HEK293 (cell line): ENCODE measurements around the gene TNNC2.

ENCODE experiments used
- CTCF ChIA-PET: fragments of 350-600 bp; formaldehyde crosslinking; extraction: SDS; loops from one replicate; lab custom pipeline; 2021; ENCODE audit warnings: antibody characterized with exemption; lab: Yijun Ruan, JAX
- POLR2A ChIA-PET: fragments of 300-600 bp; formaldehyde crosslinking; extraction: SDS; loops from one replicate; lab custom pipeline; 2020; ENCODE audit warnings: antibody characterized with exemption, inconsistent platforms; lab: Yijun Ruan, JAX
- H3K27ac ChIP-seq: fragments of 200-500 bp; sonication (Bioruptor generic); 2 replicates; pipeline ENCODE4 v1.5.1; 2014; ENCODE audit warnings: low read depth, low read length, control low read depth, inconsistent platforms; ENCODE audit errors: extremely low read depth
- H3K36me3 ChIP-seq, 2 experiments: fragments of 200-500 bp in 1 of 2; sonication (Bioruptor generic) in 1 of 2; 1 replicate in 1 of 2; 2 replicates in 1 of 2; pipeline ENCODE4 v1.5.1; 2014 to 2017; ENCODE audit warnings: inconsistent platforms in 2 of 2, low read length in 2 of 2; ENCODE audit not compliant: control insufficient read depth in 2 of 2, insufficient read depth in 1 of 2
- H3K4me1 ChIP-seq: fragments of 200-500 bp; sonication (Bioruptor generic); 2 replicates; pipeline ENCODE4 v1.5.1; 2014; ENCODE audit warnings: mild to moderate bottlenecking, low read length, inconsistent platforms; ENCODE audit not compliant: control insufficient read depth, insufficient read depth
- H3K4me3 ChIP-seq: 2 replicates; pipeline ENCODE4 v1.5.1; 2011; ENCODE audit warnings: low read depth, mild to moderate bottlenecking, control low read depth, low read length, moderate library complexity
- H3K9me3 ChIP-seq: fragments of 200-500 bp; sonication (Bioruptor generic); 2 replicates; pipeline ENCODE4 v1.5.1; 2014; ENCODE audit warnings: low read depth, low read length, inconsistent platforms; ENCODE audit not compliant: control insufficient read depth, insufficient read depth
- ATF2 ChIP-seq: fragments of 450-650 bp; formaldehyde crosslinking; IDR thresholded peaks from 2 replicates; pipeline ENCODE4 v1.5.1; 2016; ENCODE audit warnings: missing biosample characterization, missing genetic modification characterization, low read depth
- ELK4 ChIP-seq: IDR thresholded peaks from 2 replicates; pipeline ENCODE4 v1.6.1; 2011; ENCODE audit warnings: mild to moderate bottlenecking, low read depth, low read length, borderline replicate concordance
- IKZF3 ChIP-seq: fragments of 450-650 bp; IDR thresholded peaks from 2 replicates; pipeline ENCODE4 v1.5.0; 2018; ENCODE audit warnings: missing biosample characterization, mild to moderate bottlenecking, missing genetic modification characterization, moderate library complexity
- KLF9 ChIP-seq: fragments of 450-650 bp; formaldehyde crosslinking; IDR thresholded peaks from 2 replicates; pipeline ENCODE4 v1.5.1; 2016; ENCODE audit warnings: missing biosample characterization, missing genetic modification characterization, low read depth
- OSR2 ChIP-seq: fragments of 450-650 bp; formaldehyde crosslinking; IDR thresholded peaks from 2 replicates; pipeline ENCODE4 v1.5.1; 2016; ENCODE audit warnings: missing biosample characterization, missing genetic modification characterization
- ZBTB11 ChIP-seq: fragments of 450-650 bp; formaldehyde crosslinking; conservative IDR thresholded peaks from 2 replicates; pipeline ENCODE4 v1.5.1; 2016; ENCODE audit warnings: low read depth, missing biosample characterization, missing genetic modification characterization
- ZBTB26 ChIP-seq: fragments of 450-650 bp; formaldehyde crosslinking; optimal IDR thresholded peaks from 2 replicates; pipeline ENCODE3; 2016; ENCODE audit warnings: missing biosample characterization, mild to moderate bottlenecking, missing genetic modification characterization
- ZBTB8A ChIP-seq: fragments of 450-650 bp; formaldehyde crosslinking; IDR thresholded peaks from 2 replicates; pipeline ENCODE4 v1.5.1; 2016; ENCODE audit warnings: missing biosample characterization, missing genetic modification characterization
- ZIC2 ChIP-seq: fragments of 450-650 bp; formaldehyde crosslinking; IDR thresholded peaks from 2 replicates; pipeline ENCODE4 v1.5.1; 2016; ENCODE audit warnings: missing biosample characterization, missing genetic modification characterization
- ZNF16 ChIP-seq: fragments of 450-650 bp; formaldehyde crosslinking; IDR thresholded peaks from 2 replicates; pipeline ENCODE4 v1.5.1; 2016; ENCODE audit warnings: low read depth, missing biosample characterization, missing genetic modification characterization
- ZNF174 ChIP-seq: fragments of 450-650 bp; formaldehyde crosslinking; IDR thresholded peaks from 2 replicates; pipeline ENCODE4 v1.5.0; 2017; ENCODE audit warnings: missing biosample characterization, mild to moderate bottlenecking, missing genetic modification characterization
- ZNF211 ChIP-seq: fragments of 450-650 bp; formaldehyde crosslinking; IDR thresholded peaks from 2 replicates; pipeline ENCODE4 v1.5.1; 2016; ENCODE audit warnings: low read depth, missing biosample characterization, missing genetic modification characterization
- ZNF223 ChIP-seq: fragments of 450-650 bp; formaldehyde crosslinking; IDR thresholded peaks from 2 replicates; pipeline ENCODE4 v1.5.1; 2016; ENCODE audit warnings: missing biosample characterization, missing genetic modification characterization
- ZNF239 ChIP-seq: fragments of 450-650 bp; formaldehyde crosslinking; IDR thresholded peaks from 2 replicates; pipeline ENCODE4 v1.5.1; 2016; ENCODE audit warnings: missing biosample characterization, missing genetic modification characterization
- ZNF391 ChIP-seq: fragments of 450-650 bp; formaldehyde crosslinking; IDR thresholded peaks from 2 replicates; pipeline ENCODE4 v1.5.1; 2016; ENCODE audit warnings: low read depth, missing biosample characterization, missing genetic modification characterization, borderline replicate concordance
- ZNF398 ChIP-seq: fragments of 450-650 bp; formaldehyde crosslinking; IDR thresholded peaks from 2 replicates; pipeline ENCODE4 v1.5.1; 2017; ENCODE audit warnings: missing biosample characterization, missing genetic modification characterization
- ZNF555 ChIP-seq: fragments of 450-650 bp; formaldehyde crosslinking; conservative IDR thresholded peaks from 2 replicates; pipeline ENCODE4 v1.5.1; 2017; ENCODE audit warnings: missing biosample characterization, mild to moderate bottlenecking, missing genetic modification characterization, inconsistent platforms
- ZNF560 ChIP-seq: fragments of 450-650 bp; formaldehyde crosslinking; IDR thresholded peaks from 2 replicates; pipeline ENCODE4 v1.5.1; 2017; ENCODE audit warnings: missing biosample characterization, missing genetic modification characterization, borderline replicate concordance
- ZNF600 ChIP-seq: fragments of 450-650 bp; formaldehyde crosslinking; IDR thresholded peaks from 2 replicates; pipeline ENCODE4 v1.5.1; 2016; ENCODE audit warnings: missing biosample characterization, missing genetic modification characterization
- ZNF664 ChIP-seq: fragments of 450-650 bp; formaldehyde crosslinking; IDR thresholded peaks from 2 replicates; pipeline ENCODE4 v1.5.1; 2016; ENCODE audit warnings: missing biosample characterization, missing genetic modification characterization
- ZNF707 ChIP-seq: fragments of 450-650 bp; formaldehyde crosslinking; IDR thresholded peaks from 2 replicates; pipeline ENCODE4 v1.5.1; 2016; ENCODE audit warnings: missing biosample characterization, missing genetic modification characterization
- ZNF792 ChIP-seq: fragments of 450-650 bp; formaldehyde crosslinking; IDR thresholded peaks from 2 replicates; pipeline ENCODE4 v1.5.1; 2016; ENCODE audit warnings: missing biosample characterization, missing genetic modification characterization
- ZSCAN30 ChIP-seq: fragments of 450-650 bp; IDR thresholded peaks from 2 replicates; pipeline ENCODE4 v1.5.1; 2018; ENCODE audit warnings: missing biosample characterization, mild to moderate bottlenecking, missing genetic modification characterization, moderate library complexity

The TNNC2 gene

GRCh38 chr20:45840700-45841198, 13.6 kb upstream of the TNNC2 start:
- Histone ChIP-seq H3K4me1 (no peaks in the 10 kb centered on the region), H3K27ac (no peak overlapping the region), H3K36me3 (peaks cover 2 to 64% of the 10 kb centered on the region in 2 experiments; a peak in 2 of 3 replicates), H3K9me3 (no peaks in the 10 kb centered on the region), H3K4me3 (no peak overlapping the region)
- ChIA-PET POLR2A (interaction anchor here (0.6 kb wide), 1 partner anchor 12 kb away, joined by 3 read pairs; no protein-coding TSS in a partner anchor), CTCF (interaction anchor here (0.7 kb wide), 1 partner anchor 42 kb away, joined by 3 read pairs; no protein-coding TSS in a partner anchor)
- TF ChIP-seq ZSCAN30 (tag by site-specific recombination) (no peak), ATF2 (no peak), ZNF211 (tag by site-specific recombination) (no peak), IKZF3 (tag by site-specific recombination) (no peak), ZNF600 (tag by site-specific recombination) (peak; percentile 46; the same call in 1 of the 2 replicates), ZNF792 (tag by site-specific recombination) (no peak), ZIC2 (tag by site-specific recombination) (peak; percentile 67)

- H3K4me1 ChIP-seq, result no peaks in the 10 kb centered on the region; the same call in 1 of the 2 replicates
- no peaks in the 10 kb centered on the region for H3K9me3 ChIP-seq
- ChIA-PET POLR2A (interaction anchor here (0.6 to 2.0 kb wide), 2 partner anchors 69 to 137 kb away, joined by 3 to 4 read pairs; no protein-coding TSS in a partner anchor), CTCF (interaction anchor here (0.7 to 1.0 kb wide), 3 partner anchors 19 to 1702 kb away, joined by 3 to 4 read pairs (median 4); no protein-coding TSS in a partner anchor)
- no peak overlapping the region for H3K27ac ChIP-seq
- no peak overlapping the region for H3K4me3 ChIP-seq
- peaks cover 0 to 27% of the 10 kb centered on the region in 2 experiments; a peak in 1 of 3 replicates for H3K36me3 ChIP-seq
- TF ChIP-seq ZNF707 (no peak), ZNF398 (tag by site-specific recombination) (peak; percentile 41; the same call in 1 of the 2 replicates), KLF9 (tag by site-specific recombination) (no peak), ELK4 (no peak), ZBTB11 (tag by site-specific recombination) (no peak), ZNF174 (tag by site-specific recombination) (no peak), ZBTB26 (tag by site-specific recombination) (no peak), ZNF16 (tag by site-specific recombination) (no peak), OSR2 (tag by site-specific recombination) (0 out of 2 replicates have a peak, but pooled peaks have one; percentile 34), ZNF239 (no peak), ZBTB8A (tag by site-specific recombination) (0 out of 2 replicates have a peak, but pooled peaks have one; percentile 30), ZNF555 (tag by site-specific recombination) (no peak), ZNF600 (tag by site-specific recombination) (no peak), ZNF664 (tag by site-specific recombination) (no peak), ZNF560 (tag by site-specific recombination) (no peak), ZNF391 (tag by site-specific recombination) (no peak), ZNF223 (tag by site-specific recombination) (no peak)
Observed at GRCh38 chr20:45836841-45837240, 9.7 kb upstream of the TNNC2 start.
